Measurements from ENCODE around the gene PLK2.

The PLK2 gene

DNA sequence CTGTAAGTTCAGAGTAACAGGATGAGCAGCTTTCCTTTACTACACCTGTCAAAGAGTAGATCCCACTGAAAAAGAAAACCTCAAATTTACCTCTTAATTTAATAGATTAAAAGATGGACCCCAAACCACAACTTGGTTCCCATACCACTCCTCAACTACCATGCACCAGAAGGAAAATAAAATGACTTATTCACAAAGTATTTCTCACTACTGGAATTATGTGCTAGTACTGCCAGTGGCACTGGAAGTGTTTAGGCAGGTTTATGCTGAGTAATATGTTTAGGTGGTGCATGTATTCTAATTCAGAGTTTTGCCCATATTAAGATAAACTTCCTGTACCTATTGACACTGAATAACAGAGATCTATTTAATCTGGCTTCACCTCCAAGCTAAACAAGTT lies 6.6 kb downstream of the PLK2 start:
- no peak for TF ChIP-seq CTCF (conservative IDR thresholded peaks at IDR 0.05; ENCODE audit: control insufficient read depth, insufficient read depth, low read depth, low read length)
- no peak for DNase-seq (ENCODE audit: low read depth)
- no peak overlapping the region for H3K4me3 ChIP-seq (ENCODE audit: control insufficient read depth, low read depth, low read length)

GRCh38 chr5:58452566-58453258 lies 7.2 kb downstream of the PLK2 start:
- H3K4me3 ChIP-seq (ENCODE audit: control insufficient read depth, low read depth, low read length), result no peak overlapping the region
- DNase-seq (ENCODE audit: low read depth), result no peak

DNA sequence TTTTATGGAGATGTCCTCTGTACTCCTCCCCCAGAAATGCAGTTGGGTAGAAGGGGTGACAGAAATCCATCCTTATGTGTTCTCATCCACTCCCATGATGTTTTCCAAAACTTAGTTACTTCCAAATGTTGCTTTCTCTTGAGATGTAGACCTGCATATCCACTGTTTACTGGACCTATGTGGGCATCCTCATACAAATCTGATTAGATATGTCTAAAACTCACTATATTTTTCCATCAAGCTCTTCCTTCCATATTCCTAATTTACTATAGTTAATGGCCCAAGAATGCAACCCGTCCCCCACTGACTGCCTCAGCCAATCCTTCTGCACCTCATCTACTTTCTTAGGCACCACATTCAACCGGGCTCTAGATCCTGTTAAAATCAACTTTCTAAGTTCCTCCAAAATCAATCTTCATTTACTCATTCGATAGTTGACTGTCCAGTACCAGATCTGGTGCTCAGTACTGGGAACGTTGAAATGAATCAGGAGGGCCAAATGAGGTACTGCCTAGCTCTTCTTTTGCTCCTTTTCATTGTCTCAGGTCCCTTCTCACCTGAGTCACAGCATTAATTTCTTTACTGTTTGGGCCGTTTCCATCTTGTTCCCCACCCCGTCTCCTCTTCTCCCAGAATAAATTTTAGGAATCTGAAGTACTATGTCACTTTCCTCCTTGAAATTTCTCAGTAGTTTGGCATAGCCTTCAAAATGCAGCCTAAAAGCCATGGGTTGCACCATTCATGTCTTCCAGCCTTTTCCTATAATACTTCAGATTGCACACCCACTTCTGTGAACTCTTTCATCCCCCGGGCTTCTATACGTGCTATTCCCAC lies 7.9 kb downstream of the PLK2 start:
- no peak overlapping the region for H3K4me3 ChIP-seq (ENCODE audit: control insufficient read depth, low read depth, low read length)
- DNase-seq (ENCODE audit: low read depth), result no peak
- no peak for TF ChIP-seq CTCF (conservative IDR thresholded peaks at IDR 0.05; ENCODE audit: control insufficient read depth, insufficient read depth, low read depth, low read length)

More at GRCh38 chr5:58452566-58453258, 7.2 kb downstream of the PLK2 start:
- no peak for TF ChIP-seq CTCF (conservative IDR thresholded peaks at IDR 0.05; ENCODE audit: control insufficient read depth, insufficient read depth, low read depth, low read length)

DNA sequence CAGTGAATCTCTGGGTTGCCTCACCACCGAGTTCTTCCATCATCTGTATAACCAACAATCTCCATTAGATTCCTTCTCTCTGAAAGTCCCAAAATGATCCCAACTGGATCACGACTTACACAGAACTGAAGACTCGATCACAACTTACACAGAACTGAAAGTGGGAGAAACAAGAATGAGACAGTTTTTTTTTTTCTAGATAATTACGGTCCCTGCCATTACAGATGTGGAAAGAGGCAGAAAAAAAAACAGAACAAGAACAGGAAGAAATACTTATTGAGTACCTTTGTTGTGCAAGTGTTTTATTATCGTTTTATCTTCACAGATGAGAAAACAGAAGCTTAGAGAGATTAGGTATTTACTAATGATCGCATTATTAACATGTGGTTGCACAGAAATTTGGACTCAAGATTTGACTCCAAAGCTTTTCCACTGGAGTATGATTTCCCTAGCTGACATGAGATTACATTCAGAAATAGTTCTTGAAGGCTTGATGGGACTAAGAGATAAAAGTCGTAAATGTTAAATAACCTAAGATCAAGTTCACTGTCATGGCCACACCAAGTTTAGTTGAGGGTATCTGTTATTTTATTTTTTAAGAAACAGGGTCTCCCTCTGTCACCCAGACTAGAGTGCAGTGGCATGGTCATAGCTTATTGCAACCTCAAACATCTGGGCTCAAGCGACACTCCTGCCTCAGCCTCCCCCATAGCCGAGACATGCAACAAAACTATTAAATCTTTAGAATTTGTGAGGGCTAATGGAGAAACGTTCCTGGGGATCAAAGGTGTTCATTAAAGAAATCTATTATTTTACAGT lies 8.9 kb downstream of the PLK2 start:
- no peak for DNase-seq (ENCODE audit: low read depth)
- H3K4me3 ChIP-seq (ENCODE audit: control insufficient read depth, low read depth, low read length), result no peak overlapping the region
- TF ChIP-seq CTCF (conservative IDR thresholded peaks at IDR 0.05; ENCODE audit: control insufficient read depth, insufficient read depth, low read depth, low read length), result no peak

DNA sequence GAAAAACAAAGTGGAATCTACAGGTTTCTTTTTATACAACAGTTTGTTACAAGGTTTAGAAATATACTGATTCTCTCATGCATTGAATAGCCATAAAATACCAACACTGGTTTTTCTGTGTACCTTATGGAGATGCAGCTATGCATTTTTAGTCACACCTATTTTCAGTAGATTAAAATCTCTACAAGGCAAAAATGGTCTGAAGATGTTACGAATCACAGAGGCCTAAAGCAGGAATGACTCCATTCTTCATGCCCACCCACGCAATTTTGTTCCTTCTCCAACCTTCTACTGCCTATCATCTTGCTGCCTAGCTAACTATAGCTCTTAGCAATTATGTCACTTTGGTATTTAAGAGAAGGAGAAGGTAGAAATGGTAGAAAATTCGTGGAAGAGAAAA lies 9.9 kb downstream of the PLK2 start:
- DNase-seq (ENCODE audit: low read depth), result no peak
- H3K4me3 ChIP-seq (ENCODE audit: control insufficient read depth, low read depth, low read length), result no peak overlapping the region
- no peak for TF ChIP-seq CTCF (conservative IDR thresholded peaks at IDR 0.05; ENCODE audit: control insufficient read depth, insufficient read depth, low read depth, low read length)

DNA sequence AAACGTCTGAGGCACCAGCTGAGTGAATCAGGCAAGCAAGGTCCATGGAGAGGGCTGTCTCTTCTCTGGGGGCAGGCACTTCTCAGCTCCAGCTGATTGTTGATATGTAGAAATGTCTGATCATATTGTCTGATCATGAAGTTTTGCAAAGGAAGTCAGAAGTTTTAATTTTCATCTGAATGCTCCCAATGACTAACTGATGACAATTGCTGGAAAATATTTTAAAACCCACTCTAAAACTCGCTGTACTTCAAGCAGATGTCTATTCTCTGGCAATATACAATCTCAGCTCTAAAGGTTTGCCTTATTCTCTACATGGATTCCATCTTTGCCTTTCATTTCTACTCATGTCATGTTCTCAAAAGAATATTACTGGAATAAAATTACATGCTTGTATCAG lies 12.7 kb downstream of the PLK2 start:
- peak; percentile 42 for DNase-seq (ENCODE audit: low read depth)
- no peak for TF ChIP-seq CTCF (conservative IDR thresholded peaks at IDR 0.05; ENCODE audit: control insufficient read depth, insufficient read depth, low read depth, low read length)
- no peak overlapping the region for H3K4me3 ChIP-seq (ENCODE audit: control insufficient read depth, low read depth, low read length)

Data from fibroblast of mammary gland (primary cell).